Neural cell (in vitro differentiated cells): ENCODE measurements around the gene RDX. TPM values are rescaled to one million over a fixed set of nuclear protein-coding genes. Genes with fewer than 3 reads are reported as not detected.

Experiments used
- H2AFZ ChIP-seq: fragments of 200-600, 300-800 bp; sonication (generic), shearing (Covaris generic); 2 replicates; pipeline ENCODE4 v1.6.0; 2014; ENCODE audit warnings: low read depth, mild to moderate bottlenecking, antibody characterized with exemption, low read length, moderate library complexity
- H3F3A ChIP-seq: fragments of 200-600 bp; shearing (Covaris generic); 2 replicates; pipeline ENCODE4 v1.6.1; 2016; ENCODE audit warnings: mild to moderate bottlenecking, moderate library complexity, mixed read lengths, antibody characterized with exemption, low read length; ENCODE audit not compliant: insufficient read depth, poor library complexity, severe bottlenecking
- H3K27ac ChIP-seq: fragments of 200-600, 300-800 bp; sonication (generic), shearing (Covaris generic); 2 replicates; pipeline ENCODE4 v1.5.1; 2014; ENCODE audit warnings: mild to moderate bottlenecking, low read length, moderate library complexity
- H3K27me3 ChIP-seq: fragments of 300-800, 200-600 bp; sonication (generic), shearing (Covaris generic); 2 replicates; pipeline ENCODE4 v1.6.0; 2014; ENCODE audit warnings: mild to moderate bottlenecking, low read depth, low read length, moderate library complexity; ENCODE audit not compliant: insufficient read depth
- H3K36me3 ChIP-seq: fragments of 300-800, 200-600 bp; sonication (generic), shearing (Covaris generic); 2 replicates; pipeline ENCODE4 v1.5.1; 2014; ENCODE audit warnings: mild to moderate bottlenecking, antibody characterized with exemption, low read length, moderate library complexity; ENCODE audit not compliant: insufficient read depth
- H3K4me2 ChIP-seq: fragments of 300-800, 200-600 bp; sonication (generic), shearing (Covaris generic); 2 replicates; pipeline ENCODE4 v1.6.0; 2014; ENCODE audit warnings: mild to moderate bottlenecking, low read length
- H3K4me3 ChIP-seq: fragments of 300-800, 200-600 bp; sonication (generic), shearing (Covaris generic); 2 replicates; pipeline ENCODE4 v1.5.1; 2014; ENCODE audit warnings: mild to moderate bottlenecking, low read length, moderate library complexity
- H3K79me2 ChIP-seq: fragments of 200-600 bp; shearing (Covaris generic); replicated peaks from 2 replicates; pipeline ENCODE4 v1.6.0; 2014; ENCODE audit warnings: mild to moderate bottlenecking, low read length, moderate library complexity; ENCODE audit not compliant: insufficient read depth
- H3K9ac ChIP-seq: fragments of 300-800, 200-600 bp; sonication (generic), shearing (Covaris generic); 2 replicates; pipeline ENCODE4 v1.6.1; 2016; ENCODE audit warnings: mild to moderate bottlenecking, low read length, mixed read lengths
- H3K9me2 ChIP-seq: fragments of 200-600 bp; shearing (Covaris generic); 2 replicates; pipeline ENCODE4 v1.6.1; 2016; ENCODE audit warnings: mild to moderate bottlenecking, low read length, mixed read lengths; ENCODE audit not compliant: insufficient read depth
- H3K9me3 ChIP-seq: fragments of 200-600, 300-800 bp; sonication (generic), shearing (Covaris generic); 2 replicates; pipeline ENCODE4 v1.6.1; 2016; ENCODE audit warnings: mild to moderate bottlenecking, mixed run types, low read length, moderate library complexity, mixed read lengths
- H4K20me1 ChIP-seq: fragments of 200-600 bp; shearing (Covaris generic); 2 replicates; pipeline ENCODE4 v1.6.1; 2016; ENCODE audit warnings: mild to moderate bottlenecking, mixed run types; ENCODE audit not compliant: insufficient read depth
- CTCF ChIP-seq: fragments of 450-650 bp; IDR thresholded peaks from 2 replicates; pipeline ENCODE4 v1.5.1; 2014; ENCODE audit warnings: antibody characterized with exemption, mild to moderate bottlenecking, moderate library complexity; ENCODE audit not compliant: poor library complexity, severe bottlenecking
- EP300 ChIP-seq: fragments of 450-650 bp; conservative IDR thresholded peaks from 2 replicates; pipeline ENCODE4 v1.6.1; 2014; ENCODE audit warnings: antibody characterized with exemption, mild to moderate bottlenecking, moderate library complexity; ENCODE audit not compliant: poor library complexity, severe bottlenecking
- EZH2 ChIP-seq: fragments of 200-600, 300-800 bp; shearing (Covaris generic), sonication (generic); IDR thresholded peaks from 2 replicates; pipeline ENCODE4 v1.6.1; 2014; ENCODE audit warnings: antibody characterized with exemption, low read length, borderline replicate concordance, mild to moderate bottlenecking; ENCODE audit not compliant: insufficient read depth, poor library complexity, severe bottlenecking
- MXI1 ChIP-seq: fragments of 450-650 bp; conservative IDR thresholded peaks from 2 replicates; pipeline ENCODE4 v1.6.1; 2014; ENCODE audit warnings: antibody characterized with exemption, mild to moderate bottlenecking; ENCODE audit not compliant: poor library complexity, severe bottlenecking
- POLR2AphosphoS5 ChIP-seq: IDR thresholded peaks from 2 replicates; pipeline ENCODE4 v1.6.1; 2012
- RAD21 ChIP-seq: fragments of 450-650 bp; conservative IDR thresholded peaks from 2 replicates; pipeline ENCODE4 v1.6.1; 2014; ENCODE audit warnings: antibody characterized with exemption, mild to moderate bottlenecking, moderate library complexity
- REST ChIP-seq: IDR thresholded peaks from 2 replicates; pipeline ENCODE4 v1.6.1; 2012; ENCODE audit warnings: borderline replicate concordance
- SMC3 ChIP-seq: fragments of 450-650 bp; conservative IDR thresholded peaks from 2 replicates; pipeline ENCODE4 v1.6.1; 2014; ENCODE audit warnings: antibody characterized with exemption, mild to moderate bottlenecking, moderate library complexity; ENCODE audit not compliant: poor library complexity
- TAF1 ChIP-seq: IDR thresholded peaks from 2 replicates; pipeline ENCODE4 v1.6.1; 2012; ENCODE audit warnings: low read depth
- polyA plus RNA-seq: library from polyadenylated mRNA; depleted of rRNA; stranded (reverse); fragments of >200 nt; gene quantifications from 2 replicates; pipeline ENCODE4 v1.2.3, GENCODE V29; 2014

The RDX gene
- polyA plus RNA-seq, 1 donor from 2014 or later: 39.0 TPM

GRCh38 chr11:110242746-110243145 lies 53.7 kb downstream of the RDX start:
- TF ChIP-seq MXI1 (no peak), CTCF (no peak), POLR2AphosphoS5 (no peak), REST (no peak), EZH2 (no peak), TAF1 (no peak)
- no peak overlapping the region for H3K4me3 ChIP-seq
- no peak overlapping the region for H3K27ac ChIP-seq
- no peaks in the 10 kb centered on the region for H3K9me3 ChIP-seq
- H3K9ac ChIP-seq: no peak overlapping the region
- no peaks in the 10 kb centered on the region for H3F3A ChIP-seq
- no peaks in the 10 kb centered on the region for H3K9me2 ChIP-seq
- no peaks in the 10 kb centered on the region for H3K27me3 ChIP-seq
- no peaks in the 10 kb centered on the region for H3K79me2 ChIP-seq
- H3K36me3 ChIP-seq: no peaks in the 10 kb centered on the region
- H3K4me2 ChIP-seq: no peak overlapping the region
- H4K20me1 ChIP-seq: no peaks in the 10 kb centered on the region
- H2AFZ ChIP-seq: no peak overlapping the region

GRCh38 chr11:110242188-110242587 lies 54.2 kb downstream of the RDX start:
- H3K27ac ChIP-seq: no peak overlapping the region
- H3K36me3 ChIP-seq: no peaks in the 10 kb centered on the region
- TF ChIP-seq TAF1 (no peak), RAD21 (no peak), CTCF (no peak), REST (no peak), SMC3 (no peak), EZH2 (no peak), MXI1 (no peak), EP300 (no peak), POLR2AphosphoS5 (no peak)
- H3K27me3 ChIP-seq: no peaks in the 10 kb centered on the region
- no peaks in the 10 kb centered on the region for H3F3A ChIP-seq
- H3K4me3 ChIP-seq: no peak overlapping the region
- H3K9me2 ChIP-seq: no peaks in the 10 kb centered on the region
- H3K9me3 ChIP-seq: no peaks in the 10 kb centered on the region
- no peak overlapping the region for H3K9ac ChIP-seq
- no peaks in the 10 kb centered on the region for H3K79me2 ChIP-seq
- H3K4me2 ChIP-seq: no peak overlapping the region
- H2AFZ ChIP-seq: no peak overlapping the region
- no peaks in the 10 kb centered on the region for H4K20me1 ChIP-seq
